ENCODE data around the gene CITED1. TPM values are rescaled to one million over a fixed set of nuclear protein-coding genes. Genes with fewer than 3 reads are reported as not detected.

CITED1 gene
- total and polyA plus RNA-seq, 4 donors = 0.34 to 1.8 (median 0.47) TPM; not detected in 1

GRCh38 chrX:72273718-72274117 lies 32.0 kb downstream of the CITED1 start:
- 92% methylated on average over 6 of the region's 6 CpGs for WGBS, 2 donors
- no peak for DNase-seq
- H3K4me1 ChIP-seq (ENCODE audit: control insufficient read depth in 5 of 5, insufficient read depth in 5 of 5, low read length in 5 of 5) = peaks cover 0 to 25% (median 7%) of the 10 kb centered on the region in 5 donors

GRCh38 chrX:72272868-72273267 lies 32.8 kb downstream of the CITED1 start:
- H3K36me3 ChIP-seq (ENCODE audit: control insufficient read depth in 4 of 4, insufficient read depth in 4 of 4, low read length in 4 of 4) = peaks cover 38 to 56% (median 53%) of the 10 kb centered on the region in 4 donors
- peaks cover 0 to 25% (median 7%) of the 10 kb centered on the region in 5 donors for H3K4me1 ChIP-seq (ENCODE audit: control insufficient read depth in 5 of 5, insufficient read depth in 5 of 5, low read length in 5 of 5)
- DNase-seq (no peak), ATAC-seq (ENCODE audit: insufficient read depth, low FRiP score) (no peak)
- TF ChIP-seq CTCF (IDR thresholded peaks at IDR 0.05; ENCODE audit: control extremely low read depth, extremely low read depth) = no peak
- H3K9me3 ChIP-seq (ENCODE audit: control insufficient read depth in 4 of 4, insufficient read depth in 3 of 4, low read length in 3 of 4) = peaks cover 0 to 1% (median 0%) of the 10 kb centered on the region in 4 donors
- no peak overlapping the region for H3K9ac ChIP-seq (ENCODE audit: insufficient read depth in 1 of 2, low read length in 2 of 2)
- H3K27ac ChIP-seq (ENCODE audit: low read depth in 1 of 2, low read length in 1 of 2) = no peak overlapping the region
- 84 to 85% methylated on average over 3 of the region's 3 CpGs for WGBS, 2 donors
- no peak overlapping the region for H3K4me3 ChIP-seq
- peaks cover 0 to 1% (median 0%) of the 10 kb centered on the region in 3 donors for H3K27me3 ChIP-seq (ENCODE audit: control insufficient read depth in 3 of 3, insufficient read depth in 3 of 3, low read length in 2 of 3)

More at GRCh38 chrX:72273718-72274117, 32.0 kb downstream of the CITED1 start:
- peaks cover 0 to 6% (median 0%) of the 10 kb centered on the region in 3 donors for H3K27me3 ChIP-seq (ENCODE audit: control insufficient read depth in 3 of 3, insufficient read depth in 3 of 3, low read length in 2 of 3)
- H3K9ac ChIP-seq (ENCODE audit: insufficient read depth in 1 of 2, low read length in 2 of 2) = no peak overlapping the region
- TF ChIP-seq CTCF (IDR thresholded peaks at IDR 0.05; ENCODE audit: control extremely low read depth, extremely low read depth) = no peak
- ATAC-seq (ENCODE audit: insufficient read depth, low FRiP score) = no peak
- H3K27ac ChIP-seq (ENCODE audit: low read depth in 1 of 2, low read length in 1 of 2) = no peak overlapping the region
- H3K4me3 ChIP-seq = no peak overlapping the region
- H3K36me3 ChIP-seq (ENCODE audit: control insufficient read depth in 4 of 4, insufficient read depth in 4 of 4, low read length in 4 of 4) = peaks cover 37 to 55% (median 51%) of the 10 kb centered on the region in 4 donors
- peaks cover 0 to 1% (median 0%) of the 10 kb centered on the region in 4 donors for H3K9me3 ChIP-seq (ENCODE audit: control insufficient read depth in 4 of 4, insufficient read depth in 3 of 4, low read length in 3 of 4)

GRCh38 chrX:72271812-72272211 lies 33.9 kb downstream of the CITED1 start:
- Histone ChIP-seq H3K9me3 (ENCODE audit: control insufficient read depth in 4 of 4, insufficient read depth in 3 of 4, low read length in 3 of 4) (peaks cover 0 to 1% (median 0%) of the 10 kb centered on the region in 4 donors), H3K27me3 (ENCODE audit: control insufficient read depth in 3 of 3, insufficient read depth in 3 of 3, low read length in 2 of 3) (no peaks in the 10 kb centered on the region), H3K4me1 (ENCODE audit: control insufficient read depth in 5 of 5, insufficient read depth in 5 of 5, low read length in 5 of 5) (peaks cover 0 to 25% (median 7%) of the 10 kb centered on the region in 5 donors), H3K9ac (ENCODE audit: insufficient read depth in 1 of 2, low read length in 2 of 2) (no peak overlapping the region), H3K4me3 (no peak overlapping the region), H3K27ac (ENCODE audit: low read depth in 1 of 2, low read length in 1 of 2) (no peak overlapping the region), H3K36me3 (ENCODE audit: control insufficient read depth in 4 of 4, insufficient read depth in 4 of 4, low read length in 4 of 4) (peaks cover 39 to 59% (median 55%) of the 10 kb centered on the region in 4 donors)
- ATAC-seq (ENCODE audit: insufficient read depth, low FRiP score) = no peak
- DNase-seq = no peak
- TF ChIP-seq CTCF (IDR thresholded peaks at IDR 0.05; ENCODE audit: control extremely low read depth, extremely low read depth) = no peak
- WGBS, 2 donors = 81 to 86% methylated on average over 3 of the region's 3 CpGs
